ENCODE data around the gene AATK. TPM values are rescaled to one million over a fixed set of nuclear protein-coding genes. Genes with fewer than 3 reads are reported as not detected.

The AATK gene
- total and polyA plus RNA-seq, 10 of the 15 experiments (the other 5 are each of a cell fraction or from before 2014, with no cell fraction given), result 0.04 TPM; not detected in 9

GRCh38 chr17:81194225-81194760 lies 28.3 kb upstream of the AATK start:
- intact Hi-C loops (cut with micrococcal nuclease; ENCODE audit: unreplicated experiment), result no loop called here

More at GRCh38 chr17:81194225-81194760, 28.3 kb upstream of the AATK start:
- Histone ChIP-seq H3K36me3 (ENCODE audit: control insufficient read depth in 2 of 2, insufficient read depth in 2 of 2, low read length in 1 of 2) (peaks cover 0 to 6% of the 10 kb centered on the region in 2 experiments; a peak in 2 of 4 replicates), H3K9ac (ENCODE audit: control insufficient read depth, insufficient read depth, low read length) (no peak overlapping the region), H2AFZ (ENCODE audit: control insufficient read depth, low read depth, low read length) (no peak overlapping the region), H3K4me1 (ENCODE audit: control insufficient read depth, insufficient read depth, low read length) (peaks cover 3% of the 10 kb centered on the region; the same call in 1 of the 2 replicates), H3K27me3 (replicated peaks in 1 of 2; ENCODE audit: control insufficient read depth in 2 of 2, insufficient read depth in 2 of 2, low read length in 1 of 2) (no peaks in the 10 kb centered on the region), H4K20me1 (ENCODE audit: control insufficient read depth, insufficient read depth) (no peaks in the 10 kb centered on the region), H3K4me2 (ENCODE audit: control insufficient read depth, insufficient read depth) (no peak overlapping the region), H3K4me3 (no peak overlapping the region), H3K79me2 (ENCODE audit: control insufficient read depth, insufficient read depth, low read length) (no peaks in the 10 kb centered on the region), H3K9me3 (replicated peaks; ENCODE audit: control insufficient read depth, insufficient read depth, low read length) (no peaks in the 10 kb centered on the region), H3K27ac (ENCODE audit: control insufficient read depth, insufficient read depth) (no peak overlapping the region)
- no peak for DNase-seq (ENCODE audit: low read depth, low spot score)
- no peak for TF ChIP-seq SKIL (IDR thresholded peaks at IDR 0.05; ENCODE audit: low read depth, poor library complexity, severe bottlenecking)
- 89% methylated on average over 21 of the region's 21 CpGs for WGBS (ENCODE audit: insufficient coverage, insufficient replicate concordance, low lambda C conversion rate, missing lambda C conversion rate)
- CTCF ChIA-PET, result no interaction called here
- SMC1A ChIA-PET (ENCODE audit: uncharacterized antibody, unreplicated experiment), result no interaction called here
- in situ Hi-C loops (cut with MboI), result no loop called here
- no TSS peak for BruUV-seq (replicated peaks)
- POLR2A ChIA-PET, result no interaction called here
- RAD21 ChIA-PET (ENCODE audit: unreplicated experiment), result no interaction called here
- no peak for FAIRE-seq
- no peak for ATAC-seq

Data from GM12878 (cell line).